Stimulated activated CD8-positive, alpha-beta memory T cell treated with anti-CD3 and anti-CD28 coated beads, Interleukin-15, amount 100 ng/mL, for 1 hour (primary cell): ENCODE measurements around the gene CACNA2D2.

ENCODE experiments used
- DNase-seq: peaks from one replicate; pipeline ENCODE4 v3.0.0-alpha.2; 2020; ENCODE audit warnings: low read depth

Gene CACNA2D2

GRCh38 chr3:50395070-50395860 is 108.2 kb downstream of the CACNA2D2 start:
- DNase-seq = no peak

- no peak for DNase-seq
These were observed 110.4 kb downstream of the CACNA2D2 start for GRCh38 chr3:50393061-50393460.

GRCh38 chr3:50392101-50392715 is 111.2 kb downstream of the CACNA2D2 start:
- no peak for DNase-seq

- no peak for DNase-seq
These were observed 112.8 kb downstream of the CACNA2D2 start for GRCh38 chr3:50390508-50391224.

- DNase-seq = no peak
These were observed 114.0 kb downstream of the CACNA2D2 start for GRCh38 chr3:50389414-50389767.

GRCh38 chr3:50388720-50389413 is 114.6 kb downstream of the CACNA2D2 start:
- DNase-seq = no peak

GRCh38 chr3:50388016-50388719 is 115.3 kb downstream of the CACNA2D2 start:
- no peak for DNase-seq

GRCh38 chr3:50385754-50386153 is 117.7 kb downstream of the CACNA2D2 start:
- no peak for DNase-seq

GRCh38 chr3:50383750-50384149 is 119.7 kb downstream of the CACNA2D2 start:
- no peak for DNase-seq

GRCh38 chr3:50382722-50383121 is 120.7 kb downstream of the CACNA2D2 start:
- no peak for DNase-seq

- DNase-seq = no peak
These were observed 122.1 kb downstream of the CACNA2D2 start for GRCh38 chr3:50381383-50381782.

- DNase-seq = no peak
These were observed 122.9 kb downstream of the CACNA2D2 start for GRCh38 chr3:50380405-50381085.

GRCh38 chr3:50378757-50379156 is 124.7 kb downstream of the CACNA2D2 start:
- no peak for DNase-seq

GRCh38 chr3:50378024-50378423 is 125.4 kb downstream of the CACNA2D2 start:
- DNase-seq = no peak

GRCh38 chr3:50375258-50375931 is 128.0 kb downstream of the CACNA2D2 start:
- DNase-seq = no peak

- DNase-seq = no peak
These were observed 128.8 kb downstream of the CACNA2D2 start for GRCh38 chr3:50374363-50375257.

GRCh38 chr3:50373146-50374051 is 130.0 kb downstream of the CACNA2D2 start:
- DNase-seq = no peak

GRCh38 chr3:50372349-50372748 is 131.1 kb downstream of the CACNA2D2 start:
- no peak for DNase-seq
